Measurements from ENCODE around the gene CTU2. TPM values are rescaled to one million over a fixed set of nuclear protein-coding genes. Genes with fewer than 3 reads are reported as not detected.
A peak's percentile ranks its signal among the peaks of the same experiment; 100 is the strongest.

Gene CTU2
- total and polyA plus RNA-seq, 8 donors, result 9.7 to 19.8 (median 14.0) TPM

- H3K4me3 ChIP-seq, result no peak overlapping the region
Observed at GRCh38 chr16:88759245-88759975, 53.1 kb downstream of the CTU2 start.

GRCh38 chr16:88759976-88760350 lies 53.7 kb downstream of the CTU2 start:
- ATAC-seq (no peak), DNase-seq (no peak)
- intact Hi-C loops (cut with DNase I), result no loop called here
- Histone ChIP-seq H3K27me3 (no peaks in the 10 kb centered on the region), H3K36me3 (peaks cover 0 to 10% of the 10 kb centered on the region in 2 donors), H3K4me3 (no peak overlapping the region), H3K27ac (peak overlapping the region in 1 of 2 donors; percentile 75), H3K4me1 (peaks cover 10 to 85% of the 10 kb centered on the region in 2 donors), H3K9me3 (no peaks in the 10 kb centered on the region)
- TF ChIP-seq CTCF (IDR thresholded peaks at IDR 0.05), result no peak

More at GRCh38 chr16:88759245-88759975, 53.1 kb downstream of the CTU2 start:
- DNase-seq (peak in 2 of 4 donors; percentile 70 to 89), ATAC-seq (peak; percentile 69)
- peak in 1 of 2 donors; percentile 9 for TF ChIP-seq CTCF (IDR thresholded peaks at IDR 0.05)
- no peaks in the 10 kb centered on the region for H3K9me3 ChIP-seq
- peaks cover 0 to 10% of the 10 kb centered on the region in 2 donors for H3K36me3 ChIP-seq
- peaks cover 10 to 85% of the 10 kb centered on the region in 2 donors for H3K4me1 ChIP-seq
- peak overlapping the region in 1 of 2 donors; percentile 75 for H3K27ac ChIP-seq
- intact Hi-C loops (cut with DNase I), result no loop called here
- no peaks in the 10 kb centered on the region for H3K27me3 ChIP-seq

GRCh38 chr16:88760424-88761142 lies 54.3 kb downstream of the CTU2 start:
- Histone ChIP-seq H3K27ac (peak overlapping the region in 1 of 2 donors; percentile 75), H3K36me3 (peaks cover 0 to 10% of the 10 kb centered on the region in 2 donors), H3K4me3 (no peak overlapping the region), H3K9me3 (no peaks in the 10 kb centered on the region), H3K4me1 (peaks cover 10 to 85% of the 10 kb centered on the region in 2 donors), H3K27me3 (no peaks in the 10 kb centered on the region)
- TF ChIP-seq CTCF (IDR thresholded peaks at IDR 0.05), result no peak
- ATAC-seq (no peak), DNase-seq (no peak)
- intact Hi-C loops (cut with DNase I), result no loop called here

GRCh38 chr16:88761143-88761534 lies 54.8 kb downstream of the CTU2 start:
- H3K4me3 ChIP-seq, result no peak overlapping the region
- DNase-seq (no peak), ATAC-seq (no peak)
- H3K27me3 ChIP-seq, result no peaks in the 10 kb centered on the region
- no peaks in the 10 kb centered on the region for H3K9me3 ChIP-seq
- no peak overlapping the region for H3K27ac ChIP-seq
- H3K4me1 ChIP-seq, result peaks cover 10 to 85% of the 10 kb centered on the region in 2 donors
- TF ChIP-seq CTCF (IDR thresholded peaks at IDR 0.05), result no peak
- intact Hi-C loops (cut with DNase I), result no loop called here
- peaks cover 0 to 10% of the 10 kb centered on the region in 2 donors for H3K36me3 ChIP-seq

- Histone ChIP-seq H3K4me3 (no peak overlapping the region), H3K27me3 (no peaks in the 10 kb centered on the region), H3K27ac (no peak overlapping the region), H3K36me3 (peaks cover 0 to 10% of the 10 kb centered on the region in 2 donors), H3K9me3 (no peaks in the 10 kb centered on the region), H3K4me1 (peaks cover 10 to 83% of the 10 kb centered on the region in 2 donors)
- DNase-seq, result no peak
- no peak for TF ChIP-seq CTCF (IDR thresholded peaks at IDR 0.05)
- intact Hi-C loops (cut with DNase I), result no loop called here
- no peak for ATAC-seq
Observed at GRCh38 chr16:88761830-88762229, 55.5 kb downstream of the CTU2 start.
